Osteoblast (primary cell): Measurements from ENCODE around the gene JUNB. TPM values are rescaled to one million over a fixed set of nuclear protein-coding genes. Genes with fewer than 3 reads are reported as not detected.
A peak's percentile ranks its signal among the peaks of the same experiment; 100 is the strongest.

Source experiments
- DNase-seq: peaks from one replicate; pipeline ENCODE4 v3.0.0; 2011; ENCODE audit warnings: low spot score, mixed read lengths; ENCODE audit not compliant: insufficient read length; ENCODE audit errors: missing footprints
- H2AFZ ChIP-seq: 2 replicates; pipeline ENCODE4 v1.6.0; 2011; ENCODE audit warnings: mild to moderate bottlenecking, low read length
- H3K27ac ChIP-seq: 2 replicates; pipeline ENCODE4 v1.5.1; 2011; ENCODE audit warnings: mild to moderate bottlenecking, low read depth, low read length, moderate library complexity
- H3K27me3 ChIP-seq: 2 replicates; pipeline ENCODE4 v1.6.0; 2012; ENCODE audit warnings: mild to moderate bottlenecking, control low read depth, inconsistent platforms, low read length, moderate library complexity; ENCODE audit not compliant: insufficient read depth
- H3K36me3 ChIP-seq: 2 replicates; pipeline ENCODE4 v1.5.1; 2011; ENCODE audit warnings: mild to moderate bottlenecking, low read length, control low read depth, moderate library complexity; ENCODE audit not compliant: insufficient read depth
- H3K4me1 ChIP-seq: 2 replicates; pipeline ENCODE4 v1.5.1; 2011; ENCODE audit warnings: mild to moderate bottlenecking, low read length, control low read depth, moderate library complexity; ENCODE audit not compliant: insufficient read depth
- H3K4me2 ChIP-seq: 2 replicates; pipeline ENCODE4 v1.6.0; 2011; ENCODE audit warnings: mild to moderate bottlenecking, low read length; ENCODE audit not compliant: insufficient read depth
- H3K4me3 ChIP-seq: fragments of 200-600 bp; sonication (generic); 3 replicates; pipeline ENCODE4 v1.5.1; 2012; ENCODE audit warnings: mild to moderate bottlenecking, low read length, inconsistent platforms; ENCODE audit not compliant: insufficient read depth
- H3K79me2 ChIP-seq: 2 replicates; pipeline ENCODE4 v1.6.0; 2012; ENCODE audit warnings: mild to moderate bottlenecking, low read length, control low read depth, inconsistent platforms; ENCODE audit not compliant: insufficient read depth
- H3K9me3 ChIP-seq: 2 replicates; pipeline ENCODE4 v1.5.1; 2011; ENCODE audit warnings: low read depth, low read length, control low read depth
- H4K20me1 ChIP-seq: 2 replicates; pipeline ENCODE4 v1.6.0; 2012; ENCODE audit warnings: mild to moderate bottlenecking, low read length, control low read depth; ENCODE audit not compliant: insufficient read depth
- total RNA-seq: library from RNA; depleted of rRNA; stranded (reverse); fragments of >200 nt; gene quantifications from 2 replicates; pipeline ENCODE4 v1.2.3, GENCODE V29; 2012
- TF ChIP-seq, protein P1 (sequence below): IDR thresholded peaks from 2 replicates; pipeline ENCODE4 v1.5.1; 2011; ENCODE audit warnings: mild to moderate bottlenecking, low read depth, low read length, moderate library complexity; ENCODE audit errors: extremely low read depth

JUNB gene
- total RNA-seq, result 85.5 and 93.0 TPM in 2 replicates

GRCh38 chr19:12791345-12792050, at the start of gene JUNB:
Gene JUNB, plus strand, starts transcription at chr19:12791486. Its CDS starts 286 bp downstream, at chr19:12791772.
- Histone ChIP-seq H3K27ac (peak within 1 kb of the TSS; percentile 92), H2AFZ (no peak within 1 kb of the TSS), H3K36me3 (no peaks in the 10 kb centered on the region), H3K4me1 (peaks cover 30% of the 10 kb centered on the region), H3K4me2 (peak within 1 kb of the TSS; percentile 88), H3K27me3 (no peaks in the 10 kb centered on the region), H3K79me2 (peaks cover 21% of the 10 kb centered on the region), H4K20me1 (peaks cover 12% of the 10 kb centered on the region), H3K4me3 (peak within 1 kb of the TSS; percentile 98), H3K9me3 (no peaks in the 10 kb centered on the region)
- TF ChIP-seq, protein P1, sequence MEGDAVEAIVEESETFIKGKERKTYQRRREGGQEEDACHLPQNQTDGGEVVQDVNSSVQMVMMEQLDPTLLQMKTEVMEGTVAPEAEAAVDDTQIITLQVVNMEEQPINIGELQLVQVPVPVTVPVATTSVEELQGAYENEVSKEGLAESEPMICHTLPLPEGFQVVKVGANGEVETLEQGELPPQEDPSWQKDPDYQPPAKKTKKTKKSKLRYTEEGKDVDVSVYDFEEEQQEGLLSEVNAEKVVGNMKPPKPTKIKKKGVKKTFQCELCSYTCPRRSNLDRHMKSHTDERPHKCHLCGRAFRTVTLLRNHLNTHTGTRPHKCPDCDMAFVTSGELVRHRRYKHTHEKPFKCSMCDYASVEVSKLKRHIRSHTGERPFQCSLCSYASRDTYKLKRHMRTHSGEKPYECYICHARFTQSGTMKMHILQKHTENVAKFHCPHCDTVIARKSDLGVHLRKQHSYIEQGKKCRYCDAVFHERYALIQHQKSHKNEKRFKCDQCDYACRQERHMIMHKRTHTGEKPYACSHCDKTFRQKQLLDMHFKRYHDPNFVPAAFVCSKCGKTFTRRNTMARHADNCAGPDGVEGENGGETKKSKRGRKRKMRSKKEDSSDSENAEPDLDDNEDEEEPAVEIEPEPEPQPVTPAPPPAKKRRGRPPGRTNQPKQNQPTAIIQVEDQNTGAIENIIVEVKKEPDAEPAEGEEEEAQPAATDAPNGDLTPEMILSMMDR, result no peak
- DNase-seq, result peak; percentile 100

DNA sequence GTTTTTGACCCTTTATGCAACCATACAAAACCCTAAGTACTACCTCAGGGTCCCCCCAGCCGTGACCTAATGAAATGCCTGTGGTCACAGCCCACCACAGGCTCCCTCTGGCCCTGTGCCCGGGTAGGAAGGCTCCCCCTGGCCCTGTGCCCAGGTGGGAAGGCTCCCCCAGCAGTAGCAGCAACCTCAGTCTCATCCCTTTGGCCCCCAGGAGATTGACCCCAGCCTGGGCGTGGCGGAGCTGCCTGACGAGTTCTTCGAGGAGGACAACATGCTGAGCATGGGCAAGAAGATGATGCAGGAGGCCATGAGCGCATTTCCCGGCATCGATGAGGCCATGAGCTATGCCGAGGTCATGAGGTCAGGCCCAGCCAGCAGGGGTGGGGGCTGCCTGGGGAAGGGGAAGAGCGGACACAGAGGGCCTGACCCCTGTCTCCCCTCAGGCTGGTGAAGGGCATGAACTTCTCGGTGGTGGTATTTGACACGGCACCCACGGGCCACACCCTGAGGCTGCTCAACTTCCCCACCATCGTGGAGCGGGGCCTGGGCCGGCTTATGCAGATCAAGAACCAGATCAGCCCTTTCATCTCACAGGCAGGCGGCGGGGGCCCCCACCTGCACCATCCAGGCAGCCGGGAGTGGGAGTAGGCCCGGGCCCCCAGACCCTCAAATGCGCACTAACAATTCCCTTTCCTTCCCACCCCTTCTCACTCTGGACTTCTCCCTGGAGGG, 46.0 kb upstream of the JUNB start:
- no peaks in the 10 kb centered on the region for H4K20me1 ChIP-seq
- no peak overlapping the region for H3K27ac ChIP-seq
- TF ChIP-seq, protein P1, result no peak
- H3K27me3 ChIP-seq, result peaks cover 4% of the 10 kb centered on the region
- no peaks in the 10 kb centered on the region for H3K79me2 ChIP-seq
- H3K4me3 ChIP-seq, result no peak overlapping the region
- no peaks in the 10 kb centered on the region for H3K9me3 ChIP-seq
- H3K4me2 ChIP-seq, result no peak overlapping the region
- no peak overlapping the region for H2AFZ ChIP-seq
- H3K36me3 ChIP-seq, result peaks cover 22% of the 10 kb centered on the region
- H3K4me1 ChIP-seq, result peaks cover 9% of the 10 kb centered on the region
- DNase-seq, result peak; percentile 55

- Histone ChIP-seq H3K79me2 (no peaks in the 10 kb centered on the region), H3K4me1 (peaks cover 14% of the 10 kb centered on the region), H3K9me3 (no peaks in the 10 kb centered on the region), H3K36me3 (peaks cover 20% of the 10 kb centered on the region), H4K20me1 (no peaks in the 10 kb centered on the region), H3K27ac (no peak overlapping the region), H3K4me3 (no peak overlapping the region), H3K27me3 (peaks cover 22% of the 10 kb centered on the region), H3K4me2 (no peak overlapping the region), H2AFZ (no peak overlapping the region)
- TF ChIP-seq, protein P1, result no peak
- peak; percentile 77 for DNase-seq
Measured at GRCh38 chr19:12748489-12748888, 42.8 kb upstream of the JUNB start.

GRCh38 chr19:12749938-12750521, 41.3 kb upstream of the JUNB start:
- TF ChIP-seq, protein P1, result no peak
- DNase-seq, result peak; percentile 90
- Histone ChIP-seq H2AFZ (no peak overlapping the region), H3K4me2 (peak overlapping the region; percentile 46), H3K4me3 (peak overlapping the region; percentile 14), H4K20me1 (no peaks in the 10 kb centered on the region), H3K27me3 (peaks cover 22% of the 10 kb centered on the region), H3K4me1 (peaks cover 14% of the 10 kb centered on the region), H3K36me3 (peaks cover 17% of the 10 kb centered on the region), H3K9me3 (no peaks in the 10 kb centered on the region), H3K27ac (no peak overlapping the region), H3K79me2 (no peaks in the 10 kb centered on the region)
